OCI-LY7 (cell line): ENCODE measurements around the gene DPYSL3.

ENCODE experiments used
- EZH2phosphoT487 ChIP-seq: fragments of 200-600 bp; sonication (generic); IDR thresholded peaks from 2 replicates; pipeline ENCODE4 v1.6.1; 2018; ENCODE audit warnings: low read depth, borderline replicate concordance, mild to moderate bottlenecking, mixed run types, antibody characterized with exemption, low read length, moderate library complexity, mixed read lengths
- TF ChIP-seq, protein P1 (sequence below): fragments of 200-600 bp; sonication (generic); conservative IDR thresholded peaks from 2 replicates; pipeline ENCODE4 v1.5.1; 2014; ENCODE audit warnings: mild to moderate bottlenecking, antibody characterized with exemption, low read length, moderate library complexity, mixed read lengths

DNA sequence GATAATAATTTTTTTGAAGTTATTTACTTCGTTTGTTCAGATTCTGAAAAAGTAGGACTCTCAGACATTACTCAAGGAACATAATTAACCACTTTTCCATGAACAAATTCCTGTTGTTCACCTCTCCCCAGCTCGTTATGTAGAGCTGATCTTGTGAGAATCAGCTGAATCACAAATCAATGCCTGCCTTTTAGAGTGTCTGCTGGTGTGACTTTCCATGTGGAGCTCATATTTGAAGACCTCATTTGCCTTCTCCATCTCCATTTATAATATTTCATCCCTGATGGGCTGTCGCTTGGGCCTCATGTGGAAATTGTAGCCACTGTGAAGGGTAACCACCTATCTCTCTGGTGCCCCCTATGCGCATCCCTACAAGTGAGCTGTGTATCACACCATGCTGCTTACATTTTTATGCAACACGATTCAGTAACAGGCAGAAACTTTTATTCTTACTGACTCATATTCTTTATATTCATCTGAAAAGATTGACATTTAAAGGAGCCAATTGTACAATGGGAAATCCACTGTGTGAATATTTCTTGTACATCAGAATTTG is 163.8 kb downstream of the DPYSL3 start:
- TF ChIP-seq, protein P1, sequence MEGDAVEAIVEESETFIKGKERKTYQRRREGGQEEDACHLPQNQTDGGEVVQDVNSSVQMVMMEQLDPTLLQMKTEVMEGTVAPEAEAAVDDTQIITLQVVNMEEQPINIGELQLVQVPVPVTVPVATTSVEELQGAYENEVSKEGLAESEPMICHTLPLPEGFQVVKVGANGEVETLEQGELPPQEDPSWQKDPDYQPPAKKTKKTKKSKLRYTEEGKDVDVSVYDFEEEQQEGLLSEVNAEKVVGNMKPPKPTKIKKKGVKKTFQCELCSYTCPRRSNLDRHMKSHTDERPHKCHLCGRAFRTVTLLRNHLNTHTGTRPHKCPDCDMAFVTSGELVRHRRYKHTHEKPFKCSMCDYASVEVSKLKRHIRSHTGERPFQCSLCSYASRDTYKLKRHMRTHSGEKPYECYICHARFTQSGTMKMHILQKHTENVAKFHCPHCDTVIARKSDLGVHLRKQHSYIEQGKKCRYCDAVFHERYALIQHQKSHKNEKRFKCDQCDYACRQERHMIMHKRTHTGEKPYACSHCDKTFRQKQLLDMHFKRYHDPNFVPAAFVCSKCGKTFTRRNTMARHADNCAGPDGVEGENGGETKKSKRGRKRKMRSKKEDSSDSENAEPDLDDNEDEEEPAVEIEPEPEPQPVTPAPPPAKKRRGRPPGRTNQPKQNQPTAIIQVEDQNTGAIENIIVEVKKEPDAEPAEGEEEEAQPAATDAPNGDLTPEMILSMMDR: no peak
- TF ChIP-seq EZH2phosphoT487: no peak
